ENCODE results near the gene PAMR1. TPM values are rescaled to one million over a fixed set of nuclear protein-coding genes. Genes with fewer than 3 reads are reported as not detected.

PAMR1 gene
- total RNA-seq, 4 donors from 2014 or later: 12.7 to 20.8 (median 17.8) TPM

DNA sequence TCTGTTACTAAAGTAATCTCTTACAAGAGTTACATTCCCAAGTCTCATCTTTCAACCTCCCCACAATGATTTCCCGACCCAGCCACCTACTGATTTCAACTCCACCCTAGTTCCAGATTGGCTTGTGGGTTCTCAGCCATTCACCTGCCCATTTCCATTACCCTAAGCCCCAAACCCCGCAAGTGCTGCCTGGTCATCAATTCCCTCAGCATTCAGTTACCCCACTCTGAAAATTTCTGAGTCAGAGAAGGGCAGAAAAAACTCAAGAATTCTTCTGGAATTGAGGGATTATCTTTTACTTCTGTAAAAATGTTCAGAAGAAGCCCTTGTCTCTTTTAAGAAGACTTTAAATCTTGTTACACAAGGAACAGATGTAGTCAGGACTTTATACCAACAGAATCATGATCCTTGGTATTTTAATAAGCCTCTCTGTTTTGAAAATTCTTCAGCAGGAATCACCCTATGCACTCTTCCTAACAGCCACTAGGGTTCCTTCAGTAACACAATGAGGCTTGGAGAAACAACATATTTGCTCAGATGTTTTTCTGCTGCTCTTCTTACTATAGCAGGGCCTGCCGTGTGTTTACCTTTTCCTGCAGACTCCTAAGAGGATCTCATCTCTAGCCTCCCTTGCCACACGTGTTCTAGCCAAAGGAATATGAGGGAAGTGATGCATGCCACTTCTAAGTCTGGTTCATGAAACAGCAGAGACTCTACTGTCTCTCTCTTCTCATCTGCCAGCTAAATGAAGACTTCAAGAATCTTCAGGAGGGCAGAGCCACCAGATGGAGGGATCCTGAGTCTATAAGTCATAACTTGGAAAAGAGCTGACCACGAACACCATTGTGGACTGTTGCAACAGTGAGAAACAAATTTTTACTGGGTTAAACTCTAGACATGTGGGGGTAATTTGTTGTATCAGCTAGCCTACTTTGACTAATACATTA is 29.3 kb upstream of the PAMR1 start:
- H3K4me3 ChIP-seq (ENCODE audit: low read depth, poor library complexity, severe bottlenecking): no peak overlapping the region
- TF ChIP-seq POLR2A (IDR thresholded peaks at IDR 0.05): no peak
- no peak for DNase-seq (ENCODE audit: low spot score in 2 of 2)
- intact Hi-C loops (cut with DNase I; ENCODE audit: low total_unique reads): no loop called here
- WGBS, 2 donors: 62 to 71% methylated on average over 5 of the region's 5 CpGs

DNA sequence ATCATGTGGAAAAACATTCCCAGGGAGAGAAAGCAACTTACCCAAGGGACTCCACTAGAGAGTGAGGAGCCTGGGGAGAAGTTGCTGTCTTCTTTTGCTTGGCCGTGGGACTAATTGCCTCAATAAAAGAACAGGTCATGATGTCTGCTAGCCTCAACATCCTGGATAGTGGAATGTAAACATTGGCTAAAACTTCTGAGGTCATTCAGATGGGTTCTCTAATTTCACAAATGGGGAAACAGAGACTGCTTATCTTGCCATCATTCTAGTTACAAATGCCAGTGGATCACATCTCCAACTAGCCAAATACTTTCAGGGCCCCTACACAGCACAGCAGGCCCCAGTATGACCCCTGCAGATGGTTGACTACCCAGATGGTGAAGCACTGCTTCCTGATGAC is 28.4 kb upstream of the PAMR1 start:
- no peak overlapping the region for H3K4me3 ChIP-seq (ENCODE audit: low read depth, poor library complexity, severe bottlenecking)
- DNase-seq (ENCODE audit: low spot score in 2 of 2): no peak
- no peak for TF ChIP-seq POLR2A (IDR thresholded peaks at IDR 0.05)
- TF ChIP-seq, protein P1, sequence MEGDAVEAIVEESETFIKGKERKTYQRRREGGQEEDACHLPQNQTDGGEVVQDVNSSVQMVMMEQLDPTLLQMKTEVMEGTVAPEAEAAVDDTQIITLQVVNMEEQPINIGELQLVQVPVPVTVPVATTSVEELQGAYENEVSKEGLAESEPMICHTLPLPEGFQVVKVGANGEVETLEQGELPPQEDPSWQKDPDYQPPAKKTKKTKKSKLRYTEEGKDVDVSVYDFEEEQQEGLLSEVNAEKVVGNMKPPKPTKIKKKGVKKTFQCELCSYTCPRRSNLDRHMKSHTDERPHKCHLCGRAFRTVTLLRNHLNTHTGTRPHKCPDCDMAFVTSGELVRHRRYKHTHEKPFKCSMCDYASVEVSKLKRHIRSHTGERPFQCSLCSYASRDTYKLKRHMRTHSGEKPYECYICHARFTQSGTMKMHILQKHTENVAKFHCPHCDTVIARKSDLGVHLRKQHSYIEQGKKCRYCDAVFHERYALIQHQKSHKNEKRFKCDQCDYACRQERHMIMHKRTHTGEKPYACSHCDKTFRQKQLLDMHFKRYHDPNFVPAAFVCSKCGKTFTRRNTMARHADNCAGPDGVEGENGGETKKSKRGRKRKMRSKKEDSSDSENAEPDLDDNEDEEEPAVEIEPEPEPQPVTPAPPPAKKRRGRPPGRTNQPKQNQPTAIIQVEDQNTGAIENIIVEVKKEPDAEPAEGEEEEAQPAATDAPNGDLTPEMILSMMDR (IDR thresholded peaks at IDR 0.05): no peak
- WGBS, 2 donors: 74 to 80% methylated on average over 1 of the region's 1 CpG
- intact Hi-C loops (cut with DNase I; ENCODE audit: low total_unique reads): no loop called here

DNA sequence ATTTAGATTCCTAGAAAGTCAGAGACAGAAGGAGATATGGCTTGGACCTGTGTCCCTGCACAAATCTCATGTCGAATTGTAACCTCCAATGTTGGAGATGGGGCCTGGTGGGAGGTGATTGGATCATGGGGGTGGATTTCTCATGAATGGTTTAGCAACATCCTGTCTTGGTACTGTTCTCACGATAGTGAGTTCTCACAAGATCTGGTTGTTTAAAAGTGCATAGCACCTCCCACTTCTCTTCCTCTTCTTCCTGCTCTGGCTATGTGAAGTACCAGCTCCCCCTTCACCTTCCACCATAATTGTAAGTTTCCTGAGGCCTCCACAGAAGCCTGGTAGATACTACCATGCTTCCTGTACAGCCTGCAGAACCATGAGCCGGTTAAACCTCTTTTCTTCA is 27.6 kb upstream of the PAMR1 start:
- intact Hi-C loops (cut with DNase I; ENCODE audit: low total_unique reads): no loop called here
- WGBS, 2 donors: 83 to 84% methylated on average over 3 of the region's 3 CpGs
- TF ChIP-seq, protein P1 (IDR thresholded peaks at IDR 0.05): no peak
- TF ChIP-seq POLR2A (IDR thresholded peaks at IDR 0.05): no peak
- no peak overlapping the region for H3K4me3 ChIP-seq (ENCODE audit: low read depth, poor library complexity, severe bottlenecking)
- DNase-seq (ENCODE audit: low spot score in 2 of 2): no peak

DNA sequence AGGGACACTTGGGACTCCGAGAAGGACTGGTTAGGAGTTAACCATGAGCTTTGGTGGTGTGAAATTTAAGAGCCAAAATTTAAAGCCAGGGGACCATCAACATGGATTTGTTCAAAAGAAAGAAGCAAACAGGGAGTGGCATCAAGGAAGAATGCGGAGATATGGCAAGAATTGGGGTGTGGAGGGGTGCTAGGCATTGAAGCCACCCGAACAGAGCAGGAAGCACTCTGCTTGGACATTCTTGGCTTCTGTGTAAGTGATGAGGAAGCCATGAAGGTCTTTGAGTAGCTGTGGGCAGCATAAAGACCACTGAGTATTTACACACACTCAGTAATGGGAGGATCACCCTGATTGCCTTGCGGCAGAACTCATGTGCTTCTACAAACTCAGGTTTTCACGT is 27.2 kb upstream of the PAMR1 start:
- 89 to 94% methylated on average over 5 of the region's 5 CpGs for WGBS, 2 donors
- intact Hi-C loops (cut with DNase I; ENCODE audit: low total_unique reads): no loop called here
- H3K4me3 ChIP-seq (ENCODE audit: low read depth, poor library complexity, severe bottlenecking): no peak overlapping the region

DNA sequence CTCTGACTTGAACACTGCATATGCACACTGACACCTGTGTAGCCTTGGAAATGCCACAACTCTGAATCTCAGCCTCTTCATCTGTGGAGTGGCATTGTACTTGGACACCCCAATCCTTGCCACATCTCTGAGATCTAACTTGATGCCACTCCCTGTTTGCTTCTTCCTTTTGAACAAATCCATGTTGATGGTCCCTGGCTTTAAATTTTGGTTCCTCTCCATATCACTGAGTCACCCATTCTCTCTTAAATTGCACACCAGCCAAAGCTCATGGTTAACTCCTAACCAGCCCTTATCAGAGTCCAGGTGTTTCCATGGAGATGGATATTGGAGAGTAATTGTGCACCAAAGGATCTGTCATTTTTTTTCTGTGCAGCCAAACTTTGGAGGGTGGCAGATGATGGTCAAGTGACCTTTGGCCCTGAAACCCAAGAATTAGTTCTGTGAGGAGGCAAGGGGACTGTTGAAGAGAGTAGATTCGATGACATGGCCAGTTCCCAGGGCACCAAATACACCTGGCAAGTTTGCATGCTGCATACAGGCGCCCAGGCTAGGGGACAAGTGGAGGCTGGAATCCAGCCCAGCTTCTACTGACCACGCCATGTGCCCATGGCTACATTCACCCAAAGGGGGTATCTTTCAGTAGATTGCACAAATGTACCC is 25.1 kb upstream of the PAMR1 start:
- DNase-seq (ENCODE audit: low spot score in 2 of 2): no peak
- H3K4me3 ChIP-seq (ENCODE audit: low read depth, poor library complexity, severe bottlenecking): no peak overlapping the region
- 86 to 92% methylated on average over 3 of the region's 3 CpGs for WGBS, 2 donors
- TF ChIP-seq, protein P1 (IDR thresholded peaks at IDR 0.05): no peak
- TF ChIP-seq POLR2A (IDR thresholded peaks at IDR 0.05): no peak
- intact Hi-C loops (cut with DNase I; ENCODE audit: low total_unique reads): no loop called here

More for the DNA sequence above, 27.2 kb upstream of the PAMR1 start:
- TF ChIP-seq, protein P1 (IDR thresholded peaks at IDR 0.05): no peak
- no peak for TF ChIP-seq POLR2A (IDR thresholded peaks at IDR 0.05)
- no peak for DNase-seq (ENCODE audit: low spot score in 2 of 2)

DNA sequence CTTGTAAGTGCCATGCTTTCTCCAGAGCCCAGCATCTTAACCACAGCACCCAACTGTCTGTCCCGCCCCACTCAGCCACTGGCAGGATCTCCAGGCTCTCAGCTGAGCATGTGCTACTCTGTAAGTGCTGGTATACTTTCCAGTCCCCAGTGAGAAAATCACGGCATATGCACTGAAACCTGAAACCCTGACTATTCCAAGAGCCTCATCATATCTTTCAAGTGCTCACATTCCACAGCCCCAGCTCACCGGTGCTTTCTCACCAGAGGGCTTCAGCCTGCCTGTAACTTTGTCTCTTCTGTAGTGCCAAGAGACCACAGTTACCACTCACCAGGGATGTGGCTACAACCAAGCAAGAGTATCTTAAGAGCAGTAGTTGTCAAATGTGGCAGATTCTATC is 24.4 kb upstream of the PAMR1 start:
- no peak overlapping the region for H3K4me3 ChIP-seq (ENCODE audit: low read depth, poor library complexity, severe bottlenecking)
- intact Hi-C loops (cut with DNase I; ENCODE audit: low total_unique reads): no loop called here
- no peak for TF ChIP-seq POLR2A (IDR thresholded peaks at IDR 0.05)
- TF ChIP-seq, protein P1 (IDR thresholded peaks at IDR 0.05): no peak
- WGBS, 2 donors: 40 to 43% methylated on average over 3 of the region's 3 CpGs
- no peak for DNase-seq (ENCODE audit: low spot score in 2 of 2)

All from lower leg skin (tissue), 4 donors.